Measurements from ENCODE around the gene CFAP20DC.

DNA sequence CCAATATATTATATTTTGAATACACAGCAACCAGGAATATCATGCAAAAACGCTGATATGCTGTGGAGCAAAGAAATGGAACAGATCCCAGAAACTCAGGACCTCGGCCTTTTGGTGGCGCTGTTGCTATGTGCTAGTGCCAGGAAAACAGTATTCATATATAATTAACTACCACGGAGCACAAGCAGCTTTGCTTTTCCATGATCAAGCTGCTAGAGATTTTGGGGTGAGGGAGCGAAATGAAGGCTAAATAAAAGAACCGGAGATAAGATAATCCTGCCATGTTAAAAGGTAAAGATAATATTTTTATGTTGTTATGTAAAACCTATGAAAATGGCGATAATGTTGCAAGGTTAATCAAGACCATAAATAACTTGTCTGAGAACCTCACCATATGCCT is 225.5 kb downstream of the CFAP20DC start:
- TF ChIP-seq, protein P1, sequence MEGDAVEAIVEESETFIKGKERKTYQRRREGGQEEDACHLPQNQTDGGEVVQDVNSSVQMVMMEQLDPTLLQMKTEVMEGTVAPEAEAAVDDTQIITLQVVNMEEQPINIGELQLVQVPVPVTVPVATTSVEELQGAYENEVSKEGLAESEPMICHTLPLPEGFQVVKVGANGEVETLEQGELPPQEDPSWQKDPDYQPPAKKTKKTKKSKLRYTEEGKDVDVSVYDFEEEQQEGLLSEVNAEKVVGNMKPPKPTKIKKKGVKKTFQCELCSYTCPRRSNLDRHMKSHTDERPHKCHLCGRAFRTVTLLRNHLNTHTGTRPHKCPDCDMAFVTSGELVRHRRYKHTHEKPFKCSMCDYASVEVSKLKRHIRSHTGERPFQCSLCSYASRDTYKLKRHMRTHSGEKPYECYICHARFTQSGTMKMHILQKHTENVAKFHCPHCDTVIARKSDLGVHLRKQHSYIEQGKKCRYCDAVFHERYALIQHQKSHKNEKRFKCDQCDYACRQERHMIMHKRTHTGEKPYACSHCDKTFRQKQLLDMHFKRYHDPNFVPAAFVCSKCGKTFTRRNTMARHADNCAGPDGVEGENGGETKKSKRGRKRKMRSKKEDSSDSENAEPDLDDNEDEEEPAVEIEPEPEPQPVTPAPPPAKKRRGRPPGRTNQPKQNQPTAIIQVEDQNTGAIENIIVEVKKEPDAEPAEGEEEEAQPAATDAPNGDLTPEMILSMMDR (IDR thresholded peaks at IDR 0.05; ENCODE audit: poor library complexity), result peak; percentile 84
- no peak for TF ChIP-seq EZH2 (IDR thresholded peaks at IDR 0.05; ENCODE audit: borderline replicate concordance)
- TF ChIP-seq EZH2phosphoT487 (IDR thresholded peaks at IDR 0.05; ENCODE audit: low read depth, severe bottlenecking, unreplicated experiment), result no peak
